ENCODE data around the gene TRIM40. TPM values are rescaled to one million over a fixed set of nuclear protein-coding genes. Genes with fewer than 3 reads are reported as not detected.

The TRIM40 gene
- total and polyA plus RNA-seq, 9 donors, result not detected

- TF ChIP-seq CTCF (IDR thresholded peaks at IDR 0.05), result no peak
- no peak for TF ChIP-seq EP300 (IDR thresholded peaks at IDR 0.05)
- no peak for TF ChIP-seq POLR2A (IDR thresholded peaks at IDR 0.05)
- intact Hi-C loops (cut with DNase I), result no loop called here
- Histone ChIP-seq H3K4me1 (ENCODE audit: insufficient read depth) (no peaks in the 10 kb centered on the region), H3K36me3 (no peaks in the 10 kb centered on the region), H3K27me3 (no peaks in the 10 kb centered on the region), H3K9me3 (no peaks in the 10 kb centered on the region), H3K4me3 (no peak overlapping the region), H3K27ac (no peak overlapping the region)
- no peak for DNase-seq
- WGBS, 3 donors, result 88 to 91% (median 90%) methylated on average over 8 of the region's 8 CpGs
Measured at GRCh38 chr6:30194797-30195690, 59.1 kb downstream of the TRIM40 start.

- Histone ChIP-seq H3K9me3 (no peaks in the 10 kb centered on the region), H3K36me3 (no peaks in the 10 kb centered on the region), H3K27me3 (no peaks in the 10 kb centered on the region), H3K4me3 (no peak overlapping the region), H3K27ac (no peak overlapping the region), H3K4me1 (ENCODE audit: insufficient read depth) (no peaks in the 10 kb centered on the region)
- intact Hi-C loops (cut with DNase I), result no loop called here
- DNase-seq, result no peak
- TF ChIP-seq POLR2A (IDR thresholded peaks at IDR 0.05), result no peak
- TF ChIP-seq EP300 (IDR thresholded peaks at IDR 0.05), result no peak
- TF ChIP-seq CTCF (IDR thresholded peaks at IDR 0.05), result no peak
- WGBS, 3 donors, result 86 to 100% (median 96%) methylated on average over 1 of the region's 1 CpG
Measured at GRCh38 chr6:30195951-30196350, 60.0 kb downstream of the TRIM40 start.

GRCh38 chr6:30196376-30196775, 60.4 kb downstream of the TRIM40 start:
- no peak for DNase-seq
- no peaks in the 10 kb centered on the region for H3K36me3 ChIP-seq
- H3K9me3 ChIP-seq, result no peaks in the 10 kb centered on the region
- H3K4me3 ChIP-seq, result no peak overlapping the region
- H3K27ac ChIP-seq, result no peak overlapping the region
- H3K27me3 ChIP-seq, result no peaks in the 10 kb centered on the region
- H3K4me1 ChIP-seq (ENCODE audit: insufficient read depth), result no peaks in the 10 kb centered on the region
- WGBS, 3 donors, result 93 to 97% (median 93%) methylated on average over 12 of the region's 12 CpGs
- TF ChIP-seq CTCF (IDR thresholded peaks at IDR 0.05) (no peak), POLR2A (IDR thresholded peaks at IDR 0.05) (no peak), EP300 (IDR thresholded peaks at IDR 0.05) (no peak)
- intact Hi-C loops (cut with DNase I), result no loop called here

Small RNAs within 50 kb of the gene (small RNA-seq; reads per million reads assigned to genes)
- gene RF00554, result not detected

Other genes with a start within 250 kb of the TRIM40 start
- gene HLA-A, start 193.6 kb upstream of the TRIM40 start, total RNA-seq, result 100 to 1,000 TPM; 269 to 430 (median 310) TPM
- gene HLA-A, start 193.6 kb upstream of the TRIM40 start, polyA plus RNA-seq, result 100 to 1,000 TPM; 511 to 543 TPM
- gene POLR1H, start 74.9 kb upstream of the TRIM40 start, total RNA-seq, result 10 to 100 TPM; 23.9 to 37.9 (median 28.3) TPM
- 10 to 100 TPM; 23.1 to 46.6 TPM for gene POLR1H, start 74.9 kb upstream of the TRIM40 start, polyA plus RNA-seq
- 10 to 100 TPM; 27.8 to 50.8 (median 43.2) TPM for gene PPP1R11, start 68.9 kb upstream of the TRIM40 start, total RNA-seq
- 100 to 1,000 TPM in 1 of 2 donors, 10 to 100 TPM in 1; 48.6 to 114 TPM for gene PPP1R11, start 68.9 kb upstream of the TRIM40 start, polyA plus RNA-seq
- 1 to 10 TPM in 3 of 7 donors, under 1 TPM in 3, not detected in 1; 0.28 to 3.1 (median 0.97) TPM for gene RNF39, start 60.4 kb upstream of the TRIM40 start, total RNA-seq
- gene RNF39, start 60.4 kb upstream of the TRIM40 start, polyA plus RNA-seq, result 1 to 10 TPM in 1 of 2 donors, under 1 TPM in 1; 0.57 to 1.1 TPM
- gene TRIM31, start 23.1 kb upstream of the TRIM40 start, total RNA-seq, result not detected
- not detected for gene TRIM31, start 23.1 kb upstream of the TRIM40 start, polyA plus RNA-seq
- under 1 TPM in 1 of 7 donors, not detected in 6; 0.10 TPM for gene TRIM10, start 25.1 kb downstream of the TRIM40 start, total RNA-seq
- gene TRIM10, start 25.1 kb downstream of the TRIM40 start, polyA plus RNA-seq, result not detected
- under 1 TPM in 1 of 7 donors, not detected in 6; 0.72 TPM for gene TRIM15, start 27.4 kb downstream of the TRIM40 start, total RNA-seq
- not detected for gene TRIM15, start 27.4 kb downstream of the TRIM40 start, polyA plus RNA-seq
- 10 to 100 TPM; 15.3 to 35.8 (median 29.0) TPM for gene TRIM26, start 77.3 kb downstream of the TRIM40 start, total RNA-seq
- 10 to 100 TPM; 19.9 to 34.4 TPM for gene TRIM26, start 77.3 kb downstream of the TRIM40 start, polyA plus RNA-seq
- 10 to 100 TPM in 5 of 7 donors, 1 to 10 TPM in 2; 7.6 to 16.4 (median 14.3) TPM for gene TRIM39, start 190.8 kb downstream of the TRIM40 start, total RNA-seq
- gene TRIM39, start 190.8 kb downstream of the TRIM40 start, polyA plus RNA-seq, result 10 to 100 TPM; 11.8 to 16.7 TPM
- 100 to 1,000 TPM in 1 of 7 donors, 10 to 100 TPM in 6; 31.0 to 104 (median 44.5) TPM for gene RPP21, start 209.0 kb downstream of the TRIM40 start, total RNA-seq
- 100 to 1,000 TPM in 1 of 2 donors, 10 to 100 TPM in 1; 14.2 to 106 TPM for gene RPP21, start 209.0 kb downstream of the TRIM40 start, polyA plus RNA-seq